Endothelial cell of umbilical vein (primary cell): ENCODE data around the gene BMPR2. TPM values are rescaled to one million over a fixed set of nuclear protein-coding genes. Genes with fewer than 3 reads are reported as not detected.

Source experiments
- BruUV-seq: library from RNA; stranded (reverse); fragments of 400-500 nt; replicated peaks from 2 replicates; lab custom pipeline; 2021; lab: Mats Ljungman, UMichigan
- CTCF ChIA-PET: fragments of 300-600, 350-600 bp; sonication (Branson Sonifier 250); formaldehyde crosslinking; loops from one replicate; lab custom pipeline; 2021; ENCODE audit warnings: antibody characterized with exemption, inconsistent platforms; lab: Charles Lee
- POLR2A ChIA-PET: fragments of 300-600, 350-600 bp; sonication (Branson Sonifier 250); formaldehyde crosslinking; loops from one replicate; lab custom pipeline; 2021; ENCODE audit warnings: antibody characterized with exemption, inconsistent platforms; lab: Charles Lee
- DNase-seq: peaks from one replicate; pipeline ENCODE4 v3.0.0-alpha.2; 2011; ENCODE audit warnings: low read depth, low spot score
- FAIRE-seq: peaks from 2 replicates; lab custom pipeline; 2011; peaks lifted over from hg19 to GRCh38; lab: Jason Lieb, UNC
- H2AFZ ChIP-seq: 2 replicates; pipeline ENCODE4 v1.6.0; 2012; ENCODE audit warnings: low read depth, low read length, control low read depth, inconsistent platforms
- H3K27ac ChIP-seq: 2 replicates; pipeline ENCODE4 v1.5.1; 2011; ENCODE audit warnings: low read depth, mild to moderate bottlenecking, control low read depth, low read length, moderate library complexity; ENCODE audit not compliant: insufficient read depth
- H3K27me3 ChIP-seq, 2 experiments: 2 replicates each; pipeline versions ENCODE4 v1.6.0 to v1.6.1; 2011; ENCODE audit warnings: low read length in 2 of 2, mixed read lengths in 1 of 2; ENCODE audit not compliant: control insufficient read depth in 2 of 2, insufficient read depth in 2 of 2
- H3K36me3 ChIP-seq, 2 experiments: 2 replicates in 1 of 2; 3 replicates in 1 of 2; pipeline ENCODE4 v1.5.1; 2011; ENCODE audit warnings: low read length in 2 of 2, mild to moderate bottlenecking in 1 of 2, moderate library complexity in 1 of 2; ENCODE audit not compliant: control insufficient read depth in 2 of 2, insufficient read depth in 2 of 2; ENCODE audit errors: extremely low read depth in 1 of 2
- H3K4me1 ChIP-seq: 3 replicates; pipeline ENCODE4 v1.5.1; 2011; ENCODE audit warnings: mild to moderate bottlenecking, low read length; ENCODE audit not compliant: control insufficient read depth, insufficient read depth; ENCODE audit errors: extremely low read depth
- H3K4me2 ChIP-seq: 2 replicates; pipeline ENCODE4 v1.6.1; 2011; ENCODE audit warnings: low read length, control low read depth, mixed read lengths; ENCODE audit not compliant: insufficient read depth
- H3K4me3 ChIP-seq, 3 experiments: fragments of 200-600 bp in 1 of 3; sonication (generic), shearing (Covaris generic) in 1 of 3; replicated peaks in 1 of 3; 2 replicates each; pipeline ENCODE4 v1.5.1; 2011 to 2016; ENCODE audit warnings: control low read depth in 3 of 3, low read length in 3 of 3, mild to moderate bottlenecking in 2 of 3, inconsistent platforms in 1 of 3, low read depth in 1 of 3, moderate library complexity in 1 of 3; ENCODE audit not compliant: insufficient read depth in 1 of 3
- H3K79me2 ChIP-seq: 2 replicates; pipeline ENCODE4 v1.6.0; 2012; ENCODE audit warnings: low read length, inconsistent platforms; ENCODE audit not compliant: control insufficient read depth, insufficient read depth
- H3K9ac ChIP-seq: replicated peaks from 2 replicates; pipeline ENCODE3; 2011; ENCODE audit warnings: low read length, control low read depth; ENCODE audit not compliant: insufficient read depth; ENCODE audit errors: extremely low read depth
- H3K9me1 ChIP-seq: replicated peaks from 3 replicates; pipeline ENCODE4 v1.6.0; 2011; ENCODE audit warnings: mild to moderate bottlenecking, low read length; ENCODE audit not compliant: control insufficient read depth, insufficient read depth; ENCODE audit errors: extremely low read depth
- H3K9me3 ChIP-seq: replicated peaks from 2 replicates; pipeline ENCODE4 v1.5.1; 2012; ENCODE audit warnings: low read length, inconsistent platforms; ENCODE audit not compliant: control insufficient read depth, insufficient read depth
- H4K20me1 ChIP-seq: replicated peaks from 2 replicates; pipeline ENCODE3; 2011; ENCODE audit warnings: mild to moderate bottlenecking, low read length; ENCODE audit not compliant: control insufficient read depth, insufficient read depth; ENCODE audit errors: extremely low read depth
- EZH2 ChIP-seq: IDR thresholded peaks from 2 replicates; pipeline ENCODE4 v1.6.1; 2012; ENCODE audit warnings: borderline replicate concordance, low read depth, mild to moderate bottlenecking, moderate library complexity, low read length, inconsistent platforms; ENCODE audit not compliant: severe bottlenecking
- GATA2 ChIP-seq: IDR thresholded peaks from 2 replicates; pipeline ENCODE4 v1.7.0; 2011; ENCODE audit warnings: low read depth, mild to moderate bottlenecking, moderate library complexity, mixed read lengths, low read length; ENCODE audit not compliant: insufficient read length, insufficient read depth
- dilution Hi-C: fragments of 300-500 bp; cut with MboI; formaldehyde crosslinking; loops from one replicate; pipeline ENCODE4 v1.15.0; 2019; ENCODE audit warnings: low sequenced_read_pairs; ENCODE audit not compliant: extremely low pct_ligation_motif_present
- intact Hi-C: fragments of 100-400 bp; cut with micrococcal nuclease; formaldehyde crosslinking; loops from one replicate; pipeline ENCODE4 v1.10.0; 2022
- polyA plus RNA-seq, 4 experiments: library from polyadenylated mRNA; depleted of rRNA in 3 of 4; stranded (reverse) in 3 of 4; unstranded in 1 of 4; fragments of >200 nt; gene quantifications; 2 replicates each; pipeline versions ENCODE4 v1.2.1 to v1.2.3, GENCODE V29; 2011 to 2012; ENCODE audit warnings: missing spikeins in 1 of 4
- total RNA-seq: library from RNA; stranded (reverse); gene quantifications from 2 replicates; pipeline ENCODE4 v1.2.3, GENCODE V29; 2021
- TF ChIP-seq, protein P1 (sequence below), 2 donors: IDR thresholded peaks; 1 replicate in 1 of 2; 2 replicates in 1 of 2; pipeline ENCODE4 v1.5.1; 2011; ENCODE audit warnings: low read length in 2 of 2, mild to moderate bottlenecking in 2 of 2, moderate library complexity in 2 of 2, control low read depth in 1 of 2, inconsistent platforms in 1 of 2, low read depth in 1 of 2; ENCODE audit not compliant: insufficient read depth in 1 of 2; ENCODE audit errors: extremely low read depth in 1 of 2

Gene BMPR2
- total and polyA plus RNA-seq, 2 donors (not counting 3 experiments of a cell fraction or from before 2014, with no cell fraction given), result 35.8 to 113 TPM

DNA sequence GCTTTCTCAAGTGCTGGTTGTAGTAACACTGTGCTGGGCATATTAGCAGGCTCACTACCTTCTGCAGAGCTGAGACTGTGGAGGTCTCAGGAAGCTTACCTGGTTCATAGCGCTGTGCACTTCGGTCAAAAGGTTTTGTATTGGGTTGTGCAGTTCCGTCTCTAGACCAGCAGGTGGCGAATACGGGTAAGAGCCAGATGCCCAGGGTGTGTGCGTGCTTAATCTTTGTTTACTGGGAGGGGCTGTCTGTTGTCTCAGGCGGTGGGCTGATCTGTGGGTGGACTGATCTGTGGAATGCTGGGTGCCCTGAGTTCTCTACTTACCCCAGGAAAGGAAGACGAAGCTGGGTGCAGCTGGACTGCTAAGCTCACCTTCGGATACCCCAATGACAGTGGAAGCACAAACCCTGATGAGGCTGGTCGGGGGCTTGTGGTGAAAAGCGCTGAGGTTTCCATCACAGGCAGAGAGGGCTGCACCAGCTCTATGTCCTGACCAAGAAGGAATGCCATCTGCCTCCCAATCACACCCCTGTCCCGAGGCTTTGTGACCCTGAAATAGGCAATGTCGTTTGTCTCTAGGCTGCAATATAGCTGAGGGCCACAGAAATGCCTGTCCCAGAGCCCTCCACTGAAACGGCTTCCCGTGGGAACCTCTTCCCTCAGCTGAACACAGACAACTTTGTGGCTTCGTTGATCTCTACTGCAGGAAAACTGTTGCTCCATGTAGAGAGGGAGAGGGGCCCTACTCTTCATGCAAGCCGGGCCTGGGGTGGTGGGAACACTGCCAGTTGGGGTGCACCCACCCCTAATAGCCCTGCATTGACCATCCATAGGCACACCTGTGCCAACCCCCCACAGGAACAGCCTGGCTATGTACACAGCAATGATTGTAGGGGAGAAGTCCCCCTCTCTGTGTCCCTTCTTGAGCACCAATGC, 212.8 kb downstream of the BMPR2 start:
- Histone ChIP-seq H3K4me3 (no peak overlapping the region), H3K79me2 (no peaks in the 10 kb centered on the region), H3K9ac (no peak overlapping the region), H3K36me3 (no peaks in the 10 kb centered on the region), H3K27ac (no peak overlapping the region), H2AFZ (peak overlapping the region; percentile 58), H4K20me1 (no peaks in the 10 kb centered on the region), H3K4me2 (no peak overlapping the region), H3K27me3 (no peaks in the 10 kb centered on the region), H3K9me3 (no peaks in the 10 kb centered on the region), H3K4me1 (no peaks in the 10 kb centered on the region), H3K9me1 (no peaks in the 10 kb centered on the region)
- BruUV-seq, result no TSS peak
- dilution Hi-C loops, result no loop called here
- POLR2A ChIA-PET, result no interaction called here
- intact Hi-C loops, result loop anchor here (1.0 to 2.0 kb wide), 4 partner anchors 45 to 1320 kb away; partner anchors contain the start of gene FAM117B
- TF ChIP-seq GATA2 (no peak), EZH2 (no peak)
- TF ChIP-seq, protein P1, sequence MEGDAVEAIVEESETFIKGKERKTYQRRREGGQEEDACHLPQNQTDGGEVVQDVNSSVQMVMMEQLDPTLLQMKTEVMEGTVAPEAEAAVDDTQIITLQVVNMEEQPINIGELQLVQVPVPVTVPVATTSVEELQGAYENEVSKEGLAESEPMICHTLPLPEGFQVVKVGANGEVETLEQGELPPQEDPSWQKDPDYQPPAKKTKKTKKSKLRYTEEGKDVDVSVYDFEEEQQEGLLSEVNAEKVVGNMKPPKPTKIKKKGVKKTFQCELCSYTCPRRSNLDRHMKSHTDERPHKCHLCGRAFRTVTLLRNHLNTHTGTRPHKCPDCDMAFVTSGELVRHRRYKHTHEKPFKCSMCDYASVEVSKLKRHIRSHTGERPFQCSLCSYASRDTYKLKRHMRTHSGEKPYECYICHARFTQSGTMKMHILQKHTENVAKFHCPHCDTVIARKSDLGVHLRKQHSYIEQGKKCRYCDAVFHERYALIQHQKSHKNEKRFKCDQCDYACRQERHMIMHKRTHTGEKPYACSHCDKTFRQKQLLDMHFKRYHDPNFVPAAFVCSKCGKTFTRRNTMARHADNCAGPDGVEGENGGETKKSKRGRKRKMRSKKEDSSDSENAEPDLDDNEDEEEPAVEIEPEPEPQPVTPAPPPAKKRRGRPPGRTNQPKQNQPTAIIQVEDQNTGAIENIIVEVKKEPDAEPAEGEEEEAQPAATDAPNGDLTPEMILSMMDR (IDR thresholded peaks at IDR 0.05; ENCODE audit: extremely low read depth in 1 of 2, insufficient read depth in 1 of 2, low read depth in 1 of 2, low read length in 2 of 2), result peak; percentile 85 to 90
- DNase-seq, result peak; percentile 68
- FAIRE-seq, result peak; percentile 80
- CTCF ChIA-PET, result interaction anchor here (0.6 to 6.3 kb wide), 32 partner anchors 9 to 1321 kb away, joined by 3 to 97 read pairs (median 4); partner anchors contain the start of genes FAM117B and ICA1L
